Endothelial cell of umbilical vein (primary cell): ENCODE data around the gene CHID1. TPM values are rescaled to one million over a fixed set of nuclear protein-coding genes. Genes with fewer than 3 reads are reported as not detected.

Experiments
- BruUV-seq: library from RNA; stranded (reverse); fragments of 400-500 nt; replicated peaks from 2 replicates; lab custom pipeline; 2021; lab: Mats Ljungman, UMichigan
- CTCF ChIA-PET: fragments of 300-600, 350-600 bp; sonication (Branson Sonifier 250); formaldehyde crosslinking; loops from one replicate; lab custom pipeline; 2021; ENCODE audit warnings: antibody characterized with exemption, inconsistent platforms; lab: Charles Lee
- POLR2A ChIA-PET: fragments of 300-600, 350-600 bp; sonication (Branson Sonifier 250); formaldehyde crosslinking; loops from one replicate; lab custom pipeline; 2021; ENCODE audit warnings: antibody characterized with exemption, inconsistent platforms; lab: Charles Lee
- DNase-seq: peaks from one replicate; pipeline ENCODE4 v3.0.0-alpha.2; 2011; ENCODE audit warnings: low read depth, low spot score
- FAIRE-seq: peaks from 2 replicates; lab custom pipeline; 2011; peaks lifted over from hg19 to GRCh38; lab: Jason Lieb, UNC
- H2AFZ ChIP-seq: 2 replicates; pipeline ENCODE4 v1.6.0; 2012; ENCODE audit warnings: low read depth, low read length, control low read depth, inconsistent platforms
- H3K27ac ChIP-seq: 2 replicates; pipeline ENCODE4 v1.5.1; 2011; ENCODE audit warnings: low read depth, mild to moderate bottlenecking, control low read depth, low read length, moderate library complexity; ENCODE audit not compliant: insufficient read depth
- H3K27me3 ChIP-seq, 2 experiments: 2 replicates each; pipeline versions ENCODE4 v1.6.0 to v1.6.1; 2011; ENCODE audit warnings: low read length in 2 of 2, mixed read lengths in 1 of 2; ENCODE audit not compliant: control insufficient read depth in 2 of 2, insufficient read depth in 2 of 2
- H3K36me3 ChIP-seq, 2 experiments: 2 replicates in 1 of 2; 3 replicates in 1 of 2; pipeline ENCODE4 v1.5.1; 2011; ENCODE audit warnings: low read length in 2 of 2, mild to moderate bottlenecking in 1 of 2, moderate library complexity in 1 of 2; ENCODE audit not compliant: control insufficient read depth in 2 of 2, insufficient read depth in 2 of 2; ENCODE audit errors: extremely low read depth in 1 of 2
- H3K4me1 ChIP-seq: 3 replicates; pipeline ENCODE4 v1.5.1; 2011; ENCODE audit warnings: mild to moderate bottlenecking, low read length; ENCODE audit not compliant: control insufficient read depth, insufficient read depth; ENCODE audit errors: extremely low read depth
- H3K4me2 ChIP-seq: 2 replicates; pipeline ENCODE4 v1.6.1; 2011; ENCODE audit warnings: low read length, control low read depth, mixed read lengths; ENCODE audit not compliant: insufficient read depth
- H3K4me3 ChIP-seq, 3 experiments: fragments of 200-600 bp in 1 of 3; sonication (generic), shearing (Covaris generic) in 1 of 3; replicated peaks in 1 of 3; 2 replicates each; pipeline ENCODE4 v1.5.1; 2011 to 2016; ENCODE audit warnings: control low read depth in 3 of 3, low read length in 3 of 3, mild to moderate bottlenecking in 2 of 3, inconsistent platforms in 1 of 3, low read depth in 1 of 3, moderate library complexity in 1 of 3; ENCODE audit not compliant: insufficient read depth in 1 of 3
- H3K79me2 ChIP-seq: 2 replicates; pipeline ENCODE4 v1.6.0; 2012; ENCODE audit warnings: low read length, inconsistent platforms; ENCODE audit not compliant: control insufficient read depth, insufficient read depth
- H3K9ac ChIP-seq: replicated peaks from 2 replicates; pipeline ENCODE3; 2011; ENCODE audit warnings: low read length, control low read depth; ENCODE audit not compliant: insufficient read depth; ENCODE audit errors: extremely low read depth
- H3K9me1 ChIP-seq: replicated peaks from 3 replicates; pipeline ENCODE4 v1.6.0; 2011; ENCODE audit warnings: mild to moderate bottlenecking, low read length; ENCODE audit not compliant: control insufficient read depth, insufficient read depth; ENCODE audit errors: extremely low read depth
- H3K9me3 ChIP-seq: replicated peaks from 2 replicates; pipeline ENCODE4 v1.5.1; 2012; ENCODE audit warnings: low read length, inconsistent platforms; ENCODE audit not compliant: control insufficient read depth, insufficient read depth
- H4K20me1 ChIP-seq: replicated peaks from 2 replicates; pipeline ENCODE3; 2011; ENCODE audit warnings: mild to moderate bottlenecking, low read length; ENCODE audit not compliant: control insufficient read depth, insufficient read depth; ENCODE audit errors: extremely low read depth
- EZH2 ChIP-seq: IDR thresholded peaks from 2 replicates; pipeline ENCODE4 v1.6.1; 2012; ENCODE audit warnings: borderline replicate concordance, low read depth, mild to moderate bottlenecking, moderate library complexity, low read length, inconsistent platforms; ENCODE audit not compliant: severe bottlenecking
- FOS ChIP-seq: IDR thresholded peaks from 2 replicates; pipeline ENCODE4 v1.6.1; 2011; ENCODE audit warnings: mild to moderate bottlenecking, low read length, moderate library complexity, borderline replicate concordance; ENCODE audit not compliant: insufficient read depth
- POLR2A ChIP-seq: IDR thresholded peaks from 2 replicates; pipeline ENCODE4 v1.6.1; 2012; ENCODE audit warnings: low read depth, mild to moderate bottlenecking, control low read depth, low read length
- dilution Hi-C: fragments of 300-500 bp; cut with MboI; formaldehyde crosslinking; loops from one replicate; pipeline ENCODE4 v1.15.0; 2019; ENCODE audit warnings: low sequenced_read_pairs; ENCODE audit not compliant: extremely low pct_ligation_motif_present
- intact Hi-C: fragments of 100-400 bp; cut with micrococcal nuclease; formaldehyde crosslinking; loops from one replicate; pipeline ENCODE4 v1.10.0; 2022
- polyA plus RNA-seq, 4 experiments: library from polyadenylated mRNA; depleted of rRNA in 3 of 4; stranded (reverse) in 3 of 4; unstranded in 1 of 4; fragments of >200 nt; gene quantifications; 2 replicates each; pipeline versions ENCODE4 v1.2.1 to v1.2.3, GENCODE V29; 2011 to 2012; ENCODE audit warnings: missing spikeins in 1 of 4
- total RNA-seq: library from RNA; stranded (reverse); gene quantifications from 2 replicates; pipeline ENCODE4 v1.2.3, GENCODE V29; 2021
- TF ChIP-seq, protein P1 (sequence below), 2 donors: IDR thresholded peaks; 1 replicate in 1 of 2; 2 replicates in 1 of 2; pipeline ENCODE4 v1.5.1; 2011; ENCODE audit warnings: low read length in 2 of 2, mild to moderate bottlenecking in 2 of 2, moderate library complexity in 2 of 2, control low read depth in 1 of 2, inconsistent platforms in 1 of 2, low read depth in 1 of 2; ENCODE audit not compliant: insufficient read depth in 1 of 2; ENCODE audit errors: extremely low read depth in 1 of 2
- TF ChIP-seq, protein P2 (sequence below): IDR thresholded peaks from 2 replicates; pipeline ENCODE4 v1.6.1; 2011; ENCODE audit not compliant: insufficient read depth, insufficient read length

Gene CHID1
- total and polyA plus RNA-seq, 2 donors (not counting 3 experiments of a cell fraction or from before 2014, with no cell fraction given): 89.8 to 107 TPM

DNA sequence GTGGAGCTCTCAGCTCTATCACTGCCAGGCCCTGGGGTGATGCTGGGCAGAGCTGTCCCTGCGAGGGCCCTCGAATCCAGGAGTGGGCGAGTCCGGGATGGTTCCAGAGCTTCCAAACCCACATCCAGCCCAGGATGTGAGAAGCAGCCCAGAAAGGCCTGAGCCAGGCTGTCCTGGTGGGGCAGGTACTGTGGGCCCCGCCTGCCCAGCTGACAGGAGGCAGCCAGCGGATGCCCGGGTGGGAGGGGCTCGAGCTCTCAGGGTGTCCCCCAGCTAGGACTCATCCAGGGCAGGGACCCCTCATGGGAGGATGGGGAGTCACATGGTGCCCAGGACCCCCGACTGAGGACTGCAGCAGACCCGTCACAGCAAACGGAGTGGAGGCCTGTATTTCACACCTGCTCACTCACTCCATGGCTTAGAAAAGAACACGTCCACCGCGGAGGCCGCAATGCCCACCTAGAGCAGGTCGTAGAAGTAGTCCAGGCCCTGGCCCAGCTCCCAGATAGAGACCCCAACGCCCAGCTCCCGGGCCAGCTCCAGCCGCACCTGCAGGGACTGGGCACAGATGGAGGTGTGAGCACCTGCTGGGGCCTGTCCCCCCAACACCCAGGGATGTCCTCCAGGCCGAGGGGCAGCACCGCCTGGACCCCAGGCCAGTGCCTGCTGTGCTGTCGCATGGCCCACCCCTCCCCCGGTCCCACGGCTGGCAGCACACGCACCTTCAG is 41.0 kb downstream of the CHID1 start:
- Histone ChIP-seq H3K9me1 (no peaks in the 10 kb centered on the region), H3K4me2 (no peak overlapping the region), H3K36me3 (peaks cover 0 to 5% of the 10 kb centered on the region in 2 experiments), H4K20me1 (no peaks in the 10 kb centered on the region), H2AFZ (no peak overlapping the region), H3K4me1 (no peaks in the 10 kb centered on the region), H3K4me3 (no peak overlapping the region), H3K27ac (no peak overlapping the region), H3K9ac (no peak overlapping the region), H3K79me2 (no peaks in the 10 kb centered on the region), H3K9me3 (no peaks in the 10 kb centered on the region), H3K27me3 (no peaks in the 10 kb centered on the region)
- intact Hi-C loops (no loop called here), dilution Hi-C loops (no loop called here)
- POLR2A ChIA-PET: no interaction called here
- CTCF ChIA-PET: interaction anchor here (1.0 to 2.5 kb wide), 4 partner anchors 13 to 181 kb away, joined by 3 to 7 read pairs (median 4); no protein-coding TSS in a partner anchor
- DNase-seq: no peak
- TF ChIP-seq, protein P1, sequence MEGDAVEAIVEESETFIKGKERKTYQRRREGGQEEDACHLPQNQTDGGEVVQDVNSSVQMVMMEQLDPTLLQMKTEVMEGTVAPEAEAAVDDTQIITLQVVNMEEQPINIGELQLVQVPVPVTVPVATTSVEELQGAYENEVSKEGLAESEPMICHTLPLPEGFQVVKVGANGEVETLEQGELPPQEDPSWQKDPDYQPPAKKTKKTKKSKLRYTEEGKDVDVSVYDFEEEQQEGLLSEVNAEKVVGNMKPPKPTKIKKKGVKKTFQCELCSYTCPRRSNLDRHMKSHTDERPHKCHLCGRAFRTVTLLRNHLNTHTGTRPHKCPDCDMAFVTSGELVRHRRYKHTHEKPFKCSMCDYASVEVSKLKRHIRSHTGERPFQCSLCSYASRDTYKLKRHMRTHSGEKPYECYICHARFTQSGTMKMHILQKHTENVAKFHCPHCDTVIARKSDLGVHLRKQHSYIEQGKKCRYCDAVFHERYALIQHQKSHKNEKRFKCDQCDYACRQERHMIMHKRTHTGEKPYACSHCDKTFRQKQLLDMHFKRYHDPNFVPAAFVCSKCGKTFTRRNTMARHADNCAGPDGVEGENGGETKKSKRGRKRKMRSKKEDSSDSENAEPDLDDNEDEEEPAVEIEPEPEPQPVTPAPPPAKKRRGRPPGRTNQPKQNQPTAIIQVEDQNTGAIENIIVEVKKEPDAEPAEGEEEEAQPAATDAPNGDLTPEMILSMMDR (IDR thresholded peaks at IDR 0.05; ENCODE audit: extremely low read depth in 1 of 2, insufficient read depth in 1 of 2, low read depth in 1 of 2, low read length in 2 of 2): no peak
- TF ChIP-seq POLR2A (no peak), EZH2 (no peak), FOS (no peak)
- TF ChIP-seq, protein P2, sequence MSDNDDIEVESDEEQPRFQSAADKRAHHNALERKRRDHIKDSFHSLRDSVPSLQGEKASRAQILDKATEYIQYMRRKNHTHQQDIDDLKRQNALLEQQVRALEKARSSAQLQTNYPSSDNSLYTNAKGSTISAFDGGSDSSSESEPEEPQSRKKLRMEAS: no peak
- FAIRE-seq: no peak
- BruUV-seq: no TSS peak
